ENCODE measurements around the gene NXPH4.

Gene NXPH4

GRCh38 chr12:57244312-57244696 is 27.7 kb downstream of the NXPH4 start:
- FAIRE-seq = no peak

- no peak for FAIRE-seq
Observed at GRCh38 chr12:57247041-57247440, 30.4 kb downstream of the NXPH4 start.

- no peak for FAIRE-seq
Observed at GRCh38 chr12:57248934-57249742, 32.5 kb downstream of the NXPH4 start.

- no peak for FAIRE-seq
Observed at GRCh38 chr12:57250541-57250940, 33.9 kb downstream of the NXPH4 start.

GRCh38 chr12:57250956-57251355 is 34.4 kb downstream of the NXPH4 start, which contains the start of gene STAC3:
Gene STAC3, minus strand, starts transcription at chr12:57251187. Its CDS starts 1,551 bp downstream, at chr12:57249636.
- FAIRE-seq = no peak

GRCh38 chr12:57254506-57255280 is 38.1 kb downstream of the NXPH4 start:
- no peak for FAIRE-seq

GRCh38 chr12:57255916-57256315 is 39.3 kb downstream of the NXPH4 start:
- no peak for FAIRE-seq

GRCh38 chr12:57258977-57259970 is 42.7 kb downstream of the NXPH4 start:
- no peak for FAIRE-seq

- FAIRE-seq = no peak
Observed at GRCh38 chr12:57260366-57260765, 43.8 kb downstream of the NXPH4 start.

GRCh38 chr12:57261428-57261865 is 44.9 kb downstream of the NXPH4 start:
- no peak for FAIRE-seq

- no peak for FAIRE-seq
Observed at GRCh38 chr12:57262126-57262822, 45.7 kb downstream of the NXPH4 start.

GRCh38 chr12:57263096-57263495 is 46.5 kb downstream of the NXPH4 start:
- FAIRE-seq = no peak

- no peak for FAIRE-seq
Observed at GRCh38 chr12:57266681-57267080, 50.1 kb downstream of the NXPH4 start.

- no peak for FAIRE-seq
Observed at GRCh38 chr12:57268264-57268663, 51.7 kb downstream of the NXPH4 start.

- FAIRE-seq = no peak
Observed at GRCh38 chr12:57270966-57271470, 54.4 kb downstream of the NXPH4 start.

- FAIRE-seq = no peak
Observed at GRCh38 chr12:57272337-57273151, 56.0 kb downstream of the NXPH4 start.

- FAIRE-seq = no peak
Observed at GRCh38 chr12:57273516-57273915, 56.9 kb downstream of the NXPH4 start.

Measured in endometrium (tissue), 2 donors.